ENCODE measurements around the gene ATP6V0D1.

GRCh38 chr16:67409631-67410030 lies 71.3 kb downstream of the ATP6V0D1 start:
- TF ChIP-seq CTCF (IDR thresholded peaks at IDR 0.05), result no peak
- TF ChIP-seq NR3C1 (IDR thresholded peaks at IDR 0.05), result no peak
- TF ChIP-seq POLR2A (IDR thresholded peaks at IDR 0.05; ENCODE audit: low read length), result no peak
- TF ChIP-seq KDM1A (IDR thresholded peaks at IDR 0.05; ENCODE audit: low read depth), result no peak
- TF ChIP-seq CEBPB (IDR thresholded peaks at IDR 0.05), result no peak
- TF ChIP-seq BCL3 (IDR thresholded peaks at IDR 0.05), result no peak
- no peak for TF ChIP-seq MAX (IDR thresholded peaks at IDR 0.05)
- TF ChIP-seq KDM5A (IDR thresholded peaks at IDR 0.05), result no peak
- no peak for TF ChIP-seq EP300 (IDR thresholded peaks at IDR 0.05)
- no peak for TF ChIP-seq ZNF302 (CRISPR knock-in tag; IDR thresholded peaks at IDR 0.05)
- no peak for TF ChIP-seq PHF8 (IDR thresholded peaks at IDR 0.05; ENCODE audit: borderline replicate concordance, low read depth)
- no peak for TF ChIP-seq RCOR1 (IDR thresholded peaks at IDR 0.05; ENCODE audit: low read depth, low read length)
- TF ChIP-seq NFE2L2 (conservative IDR thresholded peaks at IDR 0.05; ENCODE audit: low read length), result no peak
